Right renal cortex interstitium (tissue), 3 donors: ENCODE measurements around the gene HPSE2. TPM values are rescaled to one million over a fixed set of nuclear protein-coding genes. Genes with fewer than 3 reads are reported as not detected.

Experiments used
- DNase-seq, 3 donors: peaks; one replicate each; pipeline ENCODE4 v3.0.0-alpha.2; 2013; ENCODE audit warnings: low read depth in 3 of 3, low spot score in 2 of 3
- polyA plus RNA-seq, 3 donors: library from polyadenylated mRNA; unstranded; fragments of 120-200 nt; gene quantifications; one replicate each; pipeline ENCODE4 v1.2.1, GENCODE V29; 2013; ENCODE audit not compliant: insufficient read length in 3 of 3

The HPSE2 gene
- polyA plus RNA-seq, 3 donors: 0.78 to 1.7 (median 1.5) TPM

- no peak for DNase-seq
These were observed 377.1 kb downstream of the HPSE2 start for GRCh38 chr10:98858525-98858924.

GRCh38 chr10:98855403-98856189, 380.1 kb downstream of the HPSE2 start:
- DNase-seq: no peak

GRCh38 chr10:98852686-98853085, 383.0 kb downstream of the HPSE2 start:
- DNase-seq: no peak

GRCh38 chr10:98848361-98848760, 387.3 kb downstream of the HPSE2 start:
- no peak for DNase-seq

GRCh38 chr10:98846787-98847186, 388.9 kb downstream of the HPSE2 start:
- no peak for DNase-seq

GRCh38 chr10:98833542-98833941, 402.1 kb downstream of the HPSE2 start:
- DNase-seq: no peak

GRCh38 chr10:98832738-98833137, 402.9 kb downstream of the HPSE2 start:
- no peak for DNase-seq

- DNase-seq: no peak
These were observed 403.5 kb downstream of the HPSE2 start for GRCh38 chr10:98832196-98832595.

GRCh38 chr10:98831391-98831790, 404.3 kb downstream of the HPSE2 start:
- DNase-seq: no peak

- no peak for DNase-seq
These were observed 409.9 kb downstream of the HPSE2 start for GRCh38 chr10:98825741-98826140.

GRCh38 chr10:98817396-98817795, 418.3 kb downstream of the HPSE2 start:
- DNase-seq: no peak

- no peak for DNase-seq
These were observed 420.4 kb downstream of the HPSE2 start for GRCh38 chr10:98815039-98815885.

GRCh38 chr10:98814470-98814869, 421.2 kb downstream of the HPSE2 start:
- no peak for DNase-seq

GRCh38 chr10:98808282-98808892, 427.3 kb downstream of the HPSE2 start:
- no peak for DNase-seq

- DNase-seq: no peak
These were observed 435.4 kb downstream of the HPSE2 start for GRCh38 chr10:98800263-98800662.

- DNase-seq: no peak
These were observed 440.2 kb downstream of the HPSE2 start for GRCh38 chr10:98795467-98795866.

- no peak for DNase-seq
These were observed 444.8 kb downstream of the HPSE2 start for GRCh38 chr10:98790817-98791216.

GRCh38 chr10:98778277-98778759, 457.3 kb downstream of the HPSE2 start:
- DNase-seq: no peak

GRCh38 chr10:98758463-98758862, 477.2 kb downstream of the HPSE2 start:
- DNase-seq: no peak

- DNase-seq: peak in 1 of 3 donors; percentile 3
These were observed 487.4 kb downstream of the HPSE2 start for GRCh38 chr10:98748298-98748697.

- no peak for DNase-seq
These were observed 490.0 kb downstream of the HPSE2 start for GRCh38 chr10:98745645-98746044.
